ENCODE results near the gene AATK. TPM values are rescaled to one million over a fixed set of nuclear protein-coding genes. Genes with fewer than 3 reads are reported as not detected.

Gene AATK
- total RNA-seq, 4 donors from 2014 or later, result 23.9 to 190 (median 123) TPM

GRCh38 chr17:81130385-81131361, 35.3 kb downstream of the AATK start:
- Histone ChIP-seq H3K36me3 (no peaks in the 10 kb centered on the region), H3K27me3 (no peaks in the 10 kb centered on the region), H3K4me1 (peaks cover 0 to 14% (median 2%) of the 10 kb centered on the region in 4 donors), H3K27ac (peak overlapping the region in 3 of 4 donors; percentile 77 to 98 (median 94)), H3K9me3 (no peaks in the 10 kb centered on the region), H3K4me3 (peak overlapping the region in 3 of 4 donors; percentile 26 to 68 (median 55))
- peak; percentile 90 to 91 for TF ChIP-seq POLR2A (IDR thresholded peaks at IDR 0.05)
- TF ChIP-seq, protein P1, sequence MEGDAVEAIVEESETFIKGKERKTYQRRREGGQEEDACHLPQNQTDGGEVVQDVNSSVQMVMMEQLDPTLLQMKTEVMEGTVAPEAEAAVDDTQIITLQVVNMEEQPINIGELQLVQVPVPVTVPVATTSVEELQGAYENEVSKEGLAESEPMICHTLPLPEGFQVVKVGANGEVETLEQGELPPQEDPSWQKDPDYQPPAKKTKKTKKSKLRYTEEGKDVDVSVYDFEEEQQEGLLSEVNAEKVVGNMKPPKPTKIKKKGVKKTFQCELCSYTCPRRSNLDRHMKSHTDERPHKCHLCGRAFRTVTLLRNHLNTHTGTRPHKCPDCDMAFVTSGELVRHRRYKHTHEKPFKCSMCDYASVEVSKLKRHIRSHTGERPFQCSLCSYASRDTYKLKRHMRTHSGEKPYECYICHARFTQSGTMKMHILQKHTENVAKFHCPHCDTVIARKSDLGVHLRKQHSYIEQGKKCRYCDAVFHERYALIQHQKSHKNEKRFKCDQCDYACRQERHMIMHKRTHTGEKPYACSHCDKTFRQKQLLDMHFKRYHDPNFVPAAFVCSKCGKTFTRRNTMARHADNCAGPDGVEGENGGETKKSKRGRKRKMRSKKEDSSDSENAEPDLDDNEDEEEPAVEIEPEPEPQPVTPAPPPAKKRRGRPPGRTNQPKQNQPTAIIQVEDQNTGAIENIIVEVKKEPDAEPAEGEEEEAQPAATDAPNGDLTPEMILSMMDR (IDR thresholded peaks at IDR 0.05), result no peak
- peak in 2 of 3 donors; percentile 82 to 85 for DNase-seq

- H3K9me3 ChIP-seq, result no peaks in the 10 kb centered on the region
Observed at GRCh38 chr17:81129711-81130367, 36.2 kb downstream of the AATK start.

GRCh38 chr17:81129289-81129688, 36.7 kb downstream of the AATK start:
- peaks cover 0 to 4% (median 0%) of the 10 kb centered on the region in 3 donors for H3K36me3 ChIP-seq
- peak overlapping the region in 1 of 4 donors; percentile 98 for H3K27ac ChIP-seq
- no peak for DNase-seq
- H3K9me3 ChIP-seq, result no peaks in the 10 kb centered on the region
- H3K4me3 ChIP-seq, result peak overlapping the region in 2 of 4 donors; percentile 55 to 68
- no peak for TF ChIP-seq POLR2A (IDR thresholded peaks at IDR 0.05)
- TF ChIP-seq, protein P1 (IDR thresholded peaks at IDR 0.05), result peak in 1 of 6 experiments; percentile 2
- peaks cover 0 to 14% (median 2%) of the 10 kb centered on the region in 4 donors for H3K4me1 ChIP-seq
- no peaks in the 10 kb centered on the region for H3K27me3 ChIP-seq

More at GRCh38 chr17:81129711-81130367, 36.2 kb downstream of the AATK start:
- TF ChIP-seq POLR2A (IDR thresholded peaks at IDR 0.05), result no peak
- TF ChIP-seq, protein P1 (IDR thresholded peaks at IDR 0.05), result no peak
- Histone ChIP-seq H3K27me3 (no peaks in the 10 kb centered on the region), H3K27ac (peak overlapping the region in 3 of 4 donors; percentile 77 to 98 (median 94)), H3K4me3 (peak overlapping the region in 3 of 4 donors; percentile 26 to 68 (median 55)), H3K36me3 (no peaks in the 10 kb centered on the region), H3K4me1 (peaks cover 0 to 14% (median 2%) of the 10 kb centered on the region in 4 donors)
- DNase-seq, result no peak

- no peaks in the 10 kb centered on the region for H3K9me3 ChIP-seq
- H3K4me3 ChIP-seq, result no peak overlapping the region
- DNase-seq, result no peak
- TF ChIP-seq, protein P1 (IDR thresholded peaks at IDR 0.05), result no peak
- no peak overlapping the region for H3K27ac ChIP-seq
- H3K4me1 ChIP-seq, result peaks cover 0 to 12% (median 2%) of the 10 kb centered on the region in 4 donors
- peaks cover 0 to 6% (median 0%) of the 10 kb centered on the region in 3 donors for H3K36me3 ChIP-seq
- no peaks in the 10 kb centered on the region for H3K27me3 ChIP-seq
Observed at GRCh38 chr17:81128774-81129173, 37.2 kb downstream of the AATK start.

DNA sequence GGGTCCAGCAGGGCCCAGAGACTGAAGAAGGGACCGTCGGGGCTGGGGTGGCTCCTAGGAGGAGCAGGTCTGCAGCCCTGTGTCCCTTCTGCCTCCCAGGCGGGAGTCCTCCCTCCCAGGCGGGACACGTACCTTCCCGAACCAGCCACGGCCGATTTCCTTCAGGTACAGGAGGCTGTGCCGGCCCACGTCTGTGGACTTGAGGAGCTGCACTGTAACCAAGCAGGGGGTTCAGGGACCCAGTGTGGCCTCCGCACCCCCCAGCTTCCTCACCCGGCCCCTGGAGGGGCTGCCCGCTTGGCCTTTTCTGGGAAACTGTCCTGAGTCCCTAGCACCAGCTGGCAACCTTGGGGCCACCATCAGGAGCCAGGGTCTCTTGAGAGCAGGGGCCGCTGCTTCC, 37.7 kb downstream of the AATK start:
- no peaks in the 10 kb centered on the region for H3K27me3 ChIP-seq
- TF ChIP-seq, protein P1 (IDR thresholded peaks at IDR 0.05), result no peak
- TF ChIP-seq POLR2A (IDR thresholded peaks at IDR 0.05), result no peak
- no peak overlapping the region for H3K27ac ChIP-seq
- no peaks in the 10 kb centered on the region for H3K9me3 ChIP-seq
- H3K4me1 ChIP-seq, result peaks cover 0 to 8% (median 2%) of the 10 kb centered on the region in 4 donors
- no peak for DNase-seq
- H3K36me3 ChIP-seq, result peaks cover 0 to 6% (median 0%) of the 10 kb centered on the region in 3 donors
- H3K4me3 ChIP-seq, result no peak overlapping the region
